ENCODE data around the gene FTHL17.

Gene FTHL17

GRCh38 chrX:31038575-31039326 is 33.1 kb downstream of the FTHL17 start:
- DNase-seq, result peak; percentile 44

- DNase-seq, result peak; percentile 25
Observed at GRCh38 chrX:31036895-31037294, 34.9 kb downstream of the FTHL17 start.

DNA sequence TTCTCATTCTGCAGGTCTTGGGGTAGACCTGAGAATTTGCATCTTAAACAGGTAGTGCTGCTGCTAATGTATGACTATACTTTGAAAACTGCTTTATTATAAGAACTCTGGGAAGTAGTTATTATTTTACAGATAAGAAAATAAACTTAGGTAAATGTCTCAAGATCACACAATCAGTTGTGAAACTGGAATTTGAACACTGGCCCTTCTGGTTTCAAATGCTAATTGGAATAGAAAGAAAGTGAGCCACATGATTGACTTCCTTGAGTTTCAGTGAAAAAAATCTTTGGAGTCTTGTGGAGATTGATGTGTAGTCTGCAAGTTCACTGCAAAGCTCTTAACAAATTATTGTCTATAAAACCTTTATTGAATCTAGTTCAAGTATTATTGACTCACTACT is 44.5 kb downstream of the FTHL17 start:
- DNase-seq, result no peak

- no peak for DNase-seq
Observed at GRCh38 chrX:31024866-31025265, 47.0 kb downstream of the FTHL17 start.

DNA sequence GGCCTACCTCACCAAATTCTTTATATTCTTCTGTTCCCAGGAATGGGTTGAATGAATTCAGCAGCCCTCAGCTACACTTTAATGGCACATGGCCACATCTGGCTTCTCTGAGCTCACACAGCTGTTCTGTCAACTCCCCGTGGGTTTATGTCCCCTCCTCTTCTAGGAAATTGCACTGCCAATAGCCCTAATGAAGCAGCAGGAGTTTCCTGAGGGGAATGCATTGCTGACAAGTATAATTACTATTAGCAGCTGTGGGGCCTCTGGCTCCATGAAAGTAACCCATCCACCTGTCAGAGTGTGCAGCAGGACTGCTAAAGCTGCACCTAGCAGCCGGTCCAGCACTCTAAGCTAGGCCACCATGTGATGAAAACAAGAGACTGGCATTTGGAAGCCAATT is 50.3 kb downstream of the FTHL17 start:
- peak; percentile 69 for DNase-seq

Data from right hindlimb (tissue), 1 donor.